Fibroblast of skin of left biceps (primary cell): ENCODE measurements around the gene PRLR.
"Not testable (repeated sequence)": the region's sequence is repeated elsewhere in the genome, so short reads cannot be mapped to it uniquely, and the experiment has no call there.

Source experiments
- DNase-seq, 2 experiments: peaks; one replicate each; pipeline ENCODE4 v3.0.0-alpha.2; 2013; ENCODE audit warnings: low read depth in 2 of 2

The PRLR gene

DNA sequence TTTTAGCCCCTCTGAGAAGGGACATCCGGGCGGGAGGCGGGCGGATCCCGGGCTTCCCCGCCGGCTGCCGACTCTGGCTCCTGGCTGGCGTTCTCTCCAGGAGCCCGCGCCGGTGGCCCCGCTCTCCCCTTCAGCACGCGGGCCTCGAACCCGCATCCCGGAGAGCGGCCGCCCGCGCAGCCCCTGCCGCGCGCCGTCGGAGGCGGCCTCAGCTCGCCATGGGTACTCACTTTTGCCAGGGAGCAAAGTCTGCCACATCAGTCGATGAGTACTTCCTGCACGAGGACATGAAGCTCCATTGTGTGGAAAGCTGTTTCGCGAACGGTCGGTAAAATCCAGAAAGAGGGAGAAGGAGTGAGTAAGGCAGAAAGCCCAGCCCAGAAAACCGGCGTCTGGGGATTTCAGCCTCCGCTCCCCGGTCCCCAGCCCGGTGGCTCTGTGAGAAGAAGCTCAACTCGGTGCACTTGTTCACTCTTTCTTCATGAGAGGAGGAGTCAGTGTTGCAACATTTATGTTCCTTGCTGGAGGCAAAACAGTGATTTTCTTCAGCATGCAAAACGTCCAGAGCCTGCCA is at the start of gene PRLR:
PRLR (minus strand) TSS at position 450 of the 574 bp plus-strand sequence. CDS start 140,867 bp downstream, outside the sequence.
- DNase-seq = no peak

GRCh38 chr5:35274839-35275509 is 44.7 kb upstream of the PRLR start:
- no peak for DNase-seq

GRCh38 chr5:35269006-35269405 is 38.7 kb upstream of the PRLR start:
- no peak for DNase-seq

- DNase-seq = no peak
Measured at GRCh38 chr5:35266276-35266675, 36.0 kb upstream of the PRLR start.

DNA sequence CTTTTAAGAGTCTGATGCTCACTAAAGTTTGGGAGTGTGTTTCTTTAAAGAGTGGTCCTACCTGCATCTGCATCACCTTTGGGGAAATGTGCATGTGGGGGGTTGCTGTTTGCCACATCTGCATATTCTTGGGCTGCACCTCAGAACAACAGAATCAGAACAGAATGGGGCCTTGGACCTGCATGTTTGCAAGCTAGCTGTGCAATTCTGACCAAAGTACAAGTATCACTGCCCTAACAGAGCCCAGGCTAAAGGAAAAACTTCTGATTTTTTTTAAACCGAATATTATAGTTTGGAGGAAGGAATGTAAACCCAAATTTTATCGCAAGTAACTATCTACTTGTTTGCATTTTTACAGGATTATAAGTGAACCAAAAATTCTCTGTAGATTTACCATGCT is 34.2 kb upstream of the PRLR start:
- no peak for DNase-seq

DNA sequence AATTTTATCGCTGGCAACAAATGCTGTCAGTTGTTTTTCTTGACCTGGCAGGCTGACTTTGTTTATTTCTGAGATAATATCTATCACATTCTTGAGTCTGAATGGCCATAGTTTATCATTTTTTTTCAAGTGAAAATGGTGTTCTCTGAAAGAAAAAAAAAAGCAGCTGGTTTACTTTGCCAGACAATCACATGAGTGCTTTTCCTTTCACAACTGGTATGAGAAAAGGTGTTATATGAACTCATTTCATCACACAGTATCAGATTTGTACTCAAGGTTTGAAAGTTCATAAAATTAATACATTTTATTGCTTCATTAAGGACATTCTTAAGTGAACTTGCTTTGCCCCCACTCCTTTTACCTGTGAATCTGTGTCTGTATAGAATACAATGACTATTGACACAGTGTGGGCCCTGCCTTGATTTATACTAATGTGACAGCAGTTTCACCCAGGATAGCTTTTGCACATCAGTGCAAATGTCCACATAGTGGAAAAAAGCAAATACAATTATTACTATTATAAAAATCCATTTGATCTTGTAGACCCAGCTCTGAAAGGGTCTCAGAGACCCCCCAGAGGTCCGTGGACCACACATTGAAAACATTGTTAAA is 33.1 kb upstream of the PRLR start:
- DNase-seq = no peak

DNA sequence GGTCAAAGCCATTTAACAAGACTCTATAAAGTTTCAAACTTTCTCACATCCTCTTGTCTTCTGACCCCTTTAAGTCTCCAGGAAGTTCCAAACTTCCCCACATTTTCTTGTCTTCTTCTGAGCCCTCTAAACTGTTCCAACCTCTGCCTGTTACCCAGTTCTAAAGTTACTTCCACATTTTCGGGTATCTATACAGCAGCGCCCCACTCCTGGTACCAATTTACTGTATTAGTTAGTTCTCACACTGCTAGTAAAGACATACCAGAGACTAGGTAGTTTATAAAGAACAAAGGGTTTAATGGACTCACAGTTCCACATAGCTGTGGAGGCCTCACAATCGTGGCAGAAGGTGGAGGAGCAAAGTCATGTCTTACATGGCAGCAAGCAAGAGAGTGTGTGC is 23.3 kb upstream of the PRLR start:
- no peak for DNase-seq

GRCh38 chr5:35252963-35253362 is 22.7 kb upstream of the PRLR start:
- DNase-seq = no peak

- DNase-seq = no peak
Measured at GRCh38 chr5:35248843-35249780, 18.8 kb upstream of the PRLR start.

DNA sequence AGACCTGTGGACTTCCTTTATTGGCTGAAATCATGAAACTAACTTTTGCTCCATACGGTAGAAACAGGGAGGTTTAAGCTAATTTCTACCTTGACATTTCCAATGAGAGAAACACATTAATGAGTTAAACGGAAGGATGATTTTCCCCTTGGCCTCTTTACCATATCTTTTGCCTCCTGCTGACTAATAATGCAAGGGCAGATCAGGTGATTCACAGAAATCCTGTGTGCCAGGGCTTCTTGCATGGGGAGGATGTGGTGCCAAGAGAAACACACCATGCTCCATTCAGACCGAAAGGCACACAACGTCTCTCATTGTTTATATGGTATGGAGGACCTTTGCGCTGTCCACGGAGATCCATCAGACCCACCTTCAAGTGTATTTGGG is 17.4 kb upstream of the PRLR start:
- no peak for DNase-seq

- no peak for DNase-seq
Measured at GRCh38 chr5:35246900-35247647, 16.8 kb upstream of the PRLR start.

DNA sequence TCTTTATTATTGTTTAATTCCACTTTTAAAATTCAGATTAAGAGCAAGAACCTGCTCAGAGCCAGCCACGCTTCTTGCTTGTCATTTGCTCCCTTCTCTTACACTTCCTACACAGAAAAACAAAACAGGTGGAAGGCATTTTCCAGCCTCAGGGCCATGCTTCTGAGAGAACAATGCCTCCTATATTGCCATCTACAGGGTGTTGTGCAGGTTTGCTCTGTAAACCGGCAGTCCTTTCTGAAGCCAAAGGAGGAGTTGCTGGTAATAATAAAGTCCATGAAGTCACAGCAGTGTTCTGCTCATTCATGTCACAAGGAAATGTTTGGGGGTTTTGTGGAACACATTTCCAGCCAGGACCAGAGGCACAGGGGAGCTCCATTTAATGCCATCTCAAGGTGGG is 16.1 kb upstream of the PRLR start:
- DNase-seq = no peak

- not testable (repeated sequence) for DNase-seq
Measured at GRCh38 chr5:35245371-35245770, 15.1 kb upstream of the PRLR start.

DNA sequence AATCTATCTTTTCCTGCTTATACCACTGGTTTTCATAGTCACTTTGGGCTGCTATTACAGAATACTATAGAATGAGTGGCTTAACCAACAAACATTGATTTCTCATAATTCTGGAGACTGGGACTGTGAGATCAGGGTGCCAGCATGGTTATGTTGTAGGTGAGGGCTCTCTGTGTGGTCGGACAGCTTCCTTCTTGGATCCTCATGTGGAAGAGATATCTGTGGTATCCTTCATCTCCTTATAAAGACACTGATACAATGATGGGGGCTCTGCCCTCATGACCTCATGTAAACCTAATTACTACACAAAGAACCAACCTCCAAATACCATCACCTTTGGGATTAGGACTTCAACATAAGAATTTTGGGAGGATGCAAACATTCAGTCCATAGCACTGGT is 13.9 kb upstream of the PRLR start:
- no peak for DNase-seq

DNA sequence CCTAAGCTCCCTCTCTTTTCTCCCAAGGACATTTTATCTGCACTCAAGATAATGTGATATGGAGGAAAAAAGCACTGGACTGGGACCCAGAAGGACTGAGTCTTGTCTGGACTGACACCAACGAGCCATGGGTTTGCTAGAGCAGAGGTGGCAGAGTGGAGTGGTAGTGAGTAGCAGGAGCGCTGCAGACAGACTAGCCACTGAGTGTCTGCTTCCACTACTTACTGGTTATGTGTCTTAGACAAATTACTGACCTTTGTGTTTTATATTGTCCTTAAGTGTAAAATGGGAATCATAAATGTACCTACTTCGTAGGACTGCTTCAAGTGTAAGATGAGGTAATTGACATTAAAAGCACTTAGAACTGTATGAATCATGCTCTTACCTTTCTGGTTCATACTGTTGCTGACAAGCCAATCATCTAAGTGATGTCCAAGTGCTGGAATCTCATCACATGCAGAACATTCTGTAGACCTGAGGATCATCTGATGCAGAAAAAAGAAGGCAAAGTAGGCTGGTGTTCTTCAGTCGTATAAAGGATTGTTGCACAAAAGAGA is 12.5 kb upstream of the PRLR start:
- DNase-seq = no peak

- no peak for DNase-seq
Measured at GRCh38 chr5:35240892-35241291, 10.6 kb upstream of the PRLR start.

DNA sequence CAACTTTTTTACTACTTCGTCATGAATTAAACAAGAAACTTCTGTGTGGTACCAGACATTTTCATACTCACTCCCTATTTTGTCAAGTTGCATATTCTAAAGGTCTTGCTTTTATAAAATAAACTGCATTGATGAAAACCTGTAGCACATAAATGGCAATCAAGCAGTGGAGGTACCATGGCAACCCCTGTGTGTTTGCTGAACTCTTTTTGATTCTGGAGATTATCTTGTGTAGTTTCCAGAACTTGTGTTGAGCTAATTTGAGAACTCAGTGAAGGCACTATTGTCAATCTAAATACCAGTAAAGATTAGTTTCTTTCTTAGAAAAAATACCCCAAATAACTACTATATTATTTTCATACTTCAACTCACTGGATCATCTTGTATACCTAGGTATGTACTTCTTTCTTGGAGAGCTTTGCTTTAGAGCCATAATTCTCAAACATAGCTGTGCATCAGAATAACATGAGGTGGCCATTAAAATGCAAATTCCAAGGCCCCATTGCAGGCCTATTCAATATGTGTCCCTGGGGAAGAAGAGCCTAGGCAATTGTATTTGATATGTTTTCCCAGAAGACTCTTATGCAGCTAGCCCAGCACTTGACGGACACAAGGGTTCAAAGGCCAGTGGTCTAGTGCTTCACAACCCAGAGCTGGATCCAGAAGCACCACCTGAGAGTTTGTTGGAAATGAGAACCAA is 9.8 kb upstream of the PRLR start:
- no peak for DNase-seq

- DNase-seq = no peak
Measured at GRCh38 chr5:35239476-35239875, 9.2 kb upstream of the PRLR start.

GRCh38 chr5:35237580-35238376 is 7.5 kb upstream of the PRLR start:
- no peak for DNase-seq

- DNase-seq = no peak
Measured at GRCh38 chr5:35236770-35237169, 6.5 kb upstream of the PRLR start.
